Activated CD4-positive, alpha-beta T cell treated with anti-CD3 and anti-CD28 coated beads, Interleukin-2, amount 10 ng/mL, durations not matched to agents 7 days and 5 days (primary cell): ENCODE measurements around the gene SETMAR. TPM values are rescaled to one million over a fixed set of nuclear protein-coding genes. Genes with fewer than 3 reads are reported as not detected.
A peak's percentile ranks its signal among the peaks of the same experiment; 100 is the strongest.

Experiments used
- CTCF ChIA-PET: fragments of 350-600 bp; sonication (Branson Sonifier 250); formaldehyde crosslinking; loops from one replicate; lab custom pipeline; 2021; ENCODE audit warnings: antibody characterized with exemption; lab: Charles Lee
- POLR2A ChIA-PET: fragments of 350-600 bp; sonication (Branson Sonifier 250); formaldehyde crosslinking; loops from one replicate; lab custom pipeline; 2021; ENCODE audit warnings: antibody characterized with exemption; lab: Charles Lee
- DNase-seq: peaks from one replicate; pipeline ENCODE4 v3.0.0-alpha.2; 2020
- H3K27ac Mint-ChIP-seq: one replicate; pipeline ENCODE4 v1.8.0; 2021; ENCODE audit warnings: mild to moderate bottlenecking, moderate library complexity, mixed read lengths
- H3K27me3 Mint-ChIP-seq: one replicate; pipeline ENCODE4 v1.8.0; 2021; ENCODE audit warnings: mixed read lengths
- H3K36me3 Mint-ChIP-seq: one replicate; pipeline ENCODE4 v1.8.0; 2021; ENCODE audit warnings: low read depth, mixed read lengths
- H3K4me1 Mint-ChIP-seq: one replicate; pipeline ENCODE4 v1.8.0; 2021; ENCODE audit warnings: mixed read lengths
- H3K4me3 Mint-ChIP-seq: one replicate; pipeline ENCODE4 v1.8.0; 2021; ENCODE audit warnings: mild to moderate bottlenecking, moderate library complexity, mixed read lengths
- H3K9me3 Mint-ChIP-seq: one replicate; pipeline ENCODE4 v1.8.0; 2021; ENCODE audit warnings: mixed read lengths
- total RNA-seq, 2 experiments: library from RNA; stranded (reverse); gene quantifications; one replicate each; pipeline ENCODE4 v1.2.3, GENCODE V29; 2021

The SETMAR gene
- total RNA-seq, result 10 to 100 TPM; 14.9 to 15.5 TPM

- peaks cover 3% of the 10 kb centered on the region for H3K27me3 Mint-ChIP-seq
- H3K27ac Mint-ChIP-seq, result peak within 1 kb of the TSS; percentile 95
- CTCF ChIA-PET, result interaction anchor here (0.6 kb wide), 1 partner anchor 32 kb away, joined by 3 read pairs; no protein-coding TSS in a partner anchor
- POLR2A ChIA-PET, result no interaction called here
- peak; percentile 88 for DNase-seq
- peaks cover 26% of the 10 kb centered on the region for H3K4me1 Mint-ChIP-seq
- H3K4me3 Mint-ChIP-seq, result peak within 1 kb of the TSS; percentile 79
- peaks cover 2% of the 10 kb centered on the region for H3K9me3 Mint-ChIP-seq
- peaks cover 16% of the 10 kb centered on the region for H3K36me3 Mint-ChIP-seq
Observed at GRCh38 chr3:4303187-4304123, at the start of gene SETMAR. SETMAR (plus strand) TSS chr3:4303369; CDS start chr3:4303371, 2 bp downstream.

- Mint-ChIP-seq H3K4me1 (no peaks in the 10 kb centered on the region), H3K27me3 (no peaks in the 10 kb centered on the region), H3K9me3 (no peaks in the 10 kb centered on the region), H3K27ac (no peak overlapping the region), H3K4me3 (no peak overlapping the region), H3K36me3 (no peaks in the 10 kb centered on the region)
- no peak for DNase-seq
- ChIA-PET CTCF (interaction anchor here (1.3 kb wide), 1 partner anchor 8 kb away, joined by 3 read pairs; no protein-coding TSS in a partner anchor), POLR2A (no interaction called here)
Observed at GRCh38 chr3:4261406-4261805, 41.8 kb upstream of the SETMAR start.

- no peak overlapping the region for H3K27ac Mint-ChIP-seq
- H3K27me3 Mint-ChIP-seq, result no peaks in the 10 kb centered on the region
- no peaks in the 10 kb centered on the region for H3K9me3 Mint-ChIP-seq
- no peaks in the 10 kb centered on the region for H3K4me1 Mint-ChIP-seq
- CTCF ChIA-PET, result no interaction called here
- POLR2A ChIA-PET, result no interaction called here
- no peak overlapping the region for H3K4me3 Mint-ChIP-seq
- DNase-seq, result no peak
- H3K36me3 Mint-ChIP-seq, result no peaks in the 10 kb centered on the region
Observed at GRCh38 chr3:4264040-4264439, 39.1 kb upstream of the SETMAR start.

GRCh38 chr3:4270720-4271119 is 32.4 kb upstream of the SETMAR start:
- peaks cover 10% of the 10 kb centered on the region for H3K4me1 Mint-ChIP-seq
- ChIA-PET CTCF (no interaction called here), POLR2A (no interaction called here)
- H3K36me3 Mint-ChIP-seq, result no peaks in the 10 kb centered on the region
- H3K27ac Mint-ChIP-seq, result no peak overlapping the region
- no peak for DNase-seq
- no peaks in the 10 kb centered on the region for H3K27me3 Mint-ChIP-seq
- H3K9me3 Mint-ChIP-seq, result no peaks in the 10 kb centered on the region
- H3K4me3 Mint-ChIP-seq, result no peak overlapping the region

GRCh38 chr3:4271834-4272233 is 31.3 kb upstream of the SETMAR start:
- ChIA-PET POLR2A (no interaction called here), CTCF (interaction anchor here (0.7 to 1.4 kb wide), 2 partner anchors 12 to 22 kb away, joined by 3 to 4 read pairs; no protein-coding TSS in a partner anchor)
- H3K27me3 Mint-ChIP-seq, result no peaks in the 10 kb centered on the region
- H3K27ac Mint-ChIP-seq, result no peak overlapping the region
- peaks cover 10% of the 10 kb centered on the region for H3K4me1 Mint-ChIP-seq
- no peak for DNase-seq
- no peaks in the 10 kb centered on the region for H3K36me3 Mint-ChIP-seq
- H3K4me3 Mint-ChIP-seq, result no peak overlapping the region
- no peaks in the 10 kb centered on the region for H3K9me3 Mint-ChIP-seq

- H3K9me3 Mint-ChIP-seq, result no peaks in the 10 kb centered on the region
- peaks cover 7% of the 10 kb centered on the region for H3K27me3 Mint-ChIP-seq
- H3K36me3 Mint-ChIP-seq, result no peaks in the 10 kb centered on the region
- POLR2A ChIA-PET, result interaction anchor here (0.6 kb wide), 1 partner anchor 21 kb away, joined by 3 read pairs; no protein-coding TSS in a partner anchor
- H3K4me1 Mint-ChIP-seq, result no peaks in the 10 kb centered on the region
- H3K27ac Mint-ChIP-seq, result no peak overlapping the region
- CTCF ChIA-PET, result no interaction called here
- no peak overlapping the region for H3K4me3 Mint-ChIP-seq
- no peak for DNase-seq
Observed at GRCh38 chr3:4279516-4280105, 23.6 kb upstream of the SETMAR start.

GRCh38 chr3:4281991-4282390 is 21.2 kb upstream of the SETMAR start:
- Mint-ChIP-seq H3K9me3 (no peaks in the 10 kb centered on the region), H3K27me3 (peaks cover 7% of the 10 kb centered on the region), H3K36me3 (no peaks in the 10 kb centered on the region), H3K4me1 (no peaks in the 10 kb centered on the region), H3K27ac (no peak overlapping the region), H3K4me3 (no peak overlapping the region)
- DNase-seq, result no peak
- ChIA-PET CTCF (no interaction called here), POLR2A (no interaction called here)

- DNase-seq, result no peak
- no peaks in the 10 kb centered on the region for H3K9me3 Mint-ChIP-seq
- H3K4me3 Mint-ChIP-seq, result no peak overlapping the region
- peaks cover 13% of the 10 kb centered on the region for H3K27me3 Mint-ChIP-seq
- no peaks in the 10 kb centered on the region for H3K4me1 Mint-ChIP-seq
- no peaks in the 10 kb centered on the region for H3K36me3 Mint-ChIP-seq
- POLR2A ChIA-PET, result no interaction called here
- CTCF ChIA-PET, result no interaction called here
- no peak overlapping the region for H3K27ac Mint-ChIP-seq
Observed at GRCh38 chr3:4284865-4285264, 18.3 kb upstream of the SETMAR start.

GRCh38 chr3:4289044-4289443 is 14.1 kb upstream of the SETMAR start:
- H3K4me1 Mint-ChIP-seq, result peaks cover 9% of the 10 kb centered on the region
- ChIA-PET CTCF (interaction anchor here (0.6 to 1.1 kb wide), 2 partner anchors 10 to 1139 kb away, joined by 3 to 4 read pairs; no protein-coding TSS in a partner anchor), POLR2A (no interaction called here)
- H3K27ac Mint-ChIP-seq, result no peak overlapping the region
- DNase-seq, result no peak
- H3K4me3 Mint-ChIP-seq, result no peak overlapping the region
- H3K27me3 Mint-ChIP-seq, result peaks cover 6% of the 10 kb centered on the region
- H3K9me3 Mint-ChIP-seq, result no peaks in the 10 kb centered on the region
- H3K36me3 Mint-ChIP-seq, result no peaks in the 10 kb centered on the region

GRCh38 chr3:4290272-4290893 is 12.8 kb upstream of the SETMAR start:
- CTCF ChIA-PET, result interaction anchor here (0.7 kb wide), 1 partner anchor 530 kb away, joined by 3 read pairs; no protein-coding TSS in a partner anchor
- POLR2A ChIA-PET, result no interaction called here

GRCh38 chr3:4292301-4292700 is 10.9 kb upstream of the SETMAR start:
- Mint-ChIP-seq H3K27ac (no peak overlapping the region), H3K4me1 (peaks cover 9% of the 10 kb centered on the region), H3K4me3 (no peak overlapping the region), H3K27me3 (peaks cover 6% of the 10 kb centered on the region), H3K9me3 (no peaks in the 10 kb centered on the region), H3K36me3 (no peaks in the 10 kb centered on the region)
- POLR2A ChIA-PET, result no interaction called here
- CTCF ChIA-PET, result interaction anchor here (0.5 to 1.5 kb wide), 3 partner anchors 11 to 1092 kb away, joined by 3 read pairs; no protein-coding TSS in a partner anchor
- DNase-seq, result no peak

More at GRCh38 chr3:4290272-4290893, 12.8 kb upstream of the SETMAR start:
- no peaks in the 10 kb centered on the region for H3K36me3 Mint-ChIP-seq
- H3K27ac Mint-ChIP-seq, result no peak overlapping the region
- DNase-seq, result peak; percentile 26
- peaks cover 6% of the 10 kb centered on the region for H3K27me3 Mint-ChIP-seq
- no peak overlapping the region for H3K4me3 Mint-ChIP-seq
- no peaks in the 10 kb centered on the region for H3K9me3 Mint-ChIP-seq
- peaks cover 9% of the 10 kb centered on the region for H3K4me1 Mint-ChIP-seq

- Mint-ChIP-seq H3K4me3 (no peak overlapping the region), H3K9me3 (no peaks in the 10 kb centered on the region), H3K27me3 (peaks cover 3% of the 10 kb centered on the region), H3K36me3 (no peaks in the 10 kb centered on the region), H3K4me1 (peaks cover 9% of the 10 kb centered on the region), H3K27ac (no peak overlapping the region)
- CTCF ChIA-PET, result interaction anchor here (1.0 kb wide), 1 partner anchor 23 kb away, joined by 3 read pairs; no protein-coding TSS in a partner anchor
- DNase-seq, result no peak
- POLR2A ChIA-PET, result no interaction called here
Observed at GRCh38 chr3:4294616-4295327, 8.4 kb upstream of the SETMAR start.
